ENCODE measurements around the gene THSD4. TPM values are rescaled to one million over a fixed set of nuclear protein-coding genes. Genes with fewer than 3 reads are reported as not detected.

THSD4 gene
- total RNA-seq, 1 experiment from 2014 or later = 0.29 TPM

GRCh38 chr15:71707230-71708050, 592.2 kb downstream of the THSD4 start:
- Mint-ChIP-seq H3K27me3 (ENCODE audit: insufficient read depth, unreplicated experiment) (no peaks in the 10 kb centered on the region), H3K4me1 (ENCODE audit: low read depth, unreplicated experiment) (peaks cover 25% of the 10 kb centered on the region), H3K4me3 (ENCODE audit: unreplicated experiment) (no peak overlapping the region), H3K36me3 (ENCODE audit: insufficient read depth, unreplicated experiment) (no peaks in the 10 kb centered on the region), H3K9me3 (ENCODE audit: unreplicated experiment) (no peaks in the 10 kb centered on the region), H3K27ac (ENCODE audit: unreplicated experiment) (no peak overlapping the region)
- DNase-seq = no peak
- Histone ChIP-seq H3K27me3 (replicated peaks; ENCODE audit: control insufficient read depth, insufficient read depth, low read length) (no peaks in the 10 kb centered on the region), H3K4me3 (ENCODE audit: low read depth, low read length) (no peak overlapping the region), H3K36me3 (ENCODE audit: control insufficient read depth, insufficient read depth, low read length) (no peaks in the 10 kb centered on the region), H3K9me3 (no peaks in the 10 kb centered on the region; the same call in 1 of the 2 replicates), H3K4me1 (peaks cover 14% of the 10 kb centered on the region)
- intact Hi-C loops (cut with micrococcal nuclease; ENCODE audit: unreplicated experiment) = no loop called here
- BruUV-seq (replicated peaks) = no TSS peak
- TF ChIP-seq CTCF (IDR thresholded peaks at IDR 0.05; ENCODE audit: insufficient read depth in 1 of 2, low read depth in 1 of 2, low read length in 1 of 2, severe bottlenecking in 1 of 2, unreplicated experiment in 1 of 2) = no peak
- POLR2A ChIA-PET = no interaction called here
- CTCF ChIA-PET = no interaction called here

- Histone ChIP-seq H3K9me3 (no peaks in the 10 kb centered on the region; the same call in 1 of the 2 replicates), H3K27me3 (replicated peaks; ENCODE audit: control insufficient read depth, insufficient read depth, low read length) (no peaks in the 10 kb centered on the region), H3K4me1 (peaks cover 14% of the 10 kb centered on the region), H3K36me3 (ENCODE audit: control insufficient read depth, insufficient read depth, low read length) (no peaks in the 10 kb centered on the region), H3K4me3 (ENCODE audit: low read depth, low read length) (no peak overlapping the region)
- ChIA-PET POLR2A (no interaction called here), CTCF (no interaction called here)
- no peak for TF ChIP-seq CTCF (IDR thresholded peaks at IDR 0.05; ENCODE audit: insufficient read depth in 1 of 2, low read depth in 1 of 2, low read length in 1 of 2, severe bottlenecking in 1 of 2, unreplicated experiment in 1 of 2)
- no peaks in the 10 kb centered on the region for H3K9me3 Mint-ChIP-seq (ENCODE audit: unreplicated experiment)
- H3K36me3 Mint-ChIP-seq (ENCODE audit: insufficient read depth, unreplicated experiment) = no peaks in the 10 kb centered on the region
- no TSS peak for BruUV-seq (replicated peaks)
- peaks cover 25% of the 10 kb centered on the region for H3K4me1 Mint-ChIP-seq (ENCODE audit: low read depth, unreplicated experiment)
- no peak for DNase-seq
- H3K4me3 Mint-ChIP-seq (ENCODE audit: unreplicated experiment) = no peak overlapping the region
- no peak overlapping the region for H3K27ac Mint-ChIP-seq (ENCODE audit: unreplicated experiment)
- H3K27me3 Mint-ChIP-seq (ENCODE audit: insufficient read depth, unreplicated experiment) = no peaks in the 10 kb centered on the region
- intact Hi-C loops (cut with micrococcal nuclease; ENCODE audit: unreplicated experiment) = no loop called here
Measured at GRCh38 chr15:71708051-71708429, 592.8 kb downstream of the THSD4 start.

- no peak overlapping the region for H3K4me3 Mint-ChIP-seq (ENCODE audit: unreplicated experiment)
- no peak overlapping the region for H3K4me3 ChIP-seq (ENCODE audit: low read depth, low read length)
- H3K4me1 Mint-ChIP-seq (ENCODE audit: low read depth, unreplicated experiment) = peaks cover 25% of the 10 kb centered on the region
- no peaks in the 10 kb centered on the region for H3K9me3 Mint-ChIP-seq (ENCODE audit: unreplicated experiment)
- ChIA-PET CTCF (no interaction called here), POLR2A (no interaction called here)
- peaks cover 14% of the 10 kb centered on the region for H3K4me1 ChIP-seq
- no peaks in the 10 kb centered on the region for H3K36me3 Mint-ChIP-seq (ENCODE audit: insufficient read depth, unreplicated experiment)
- intact Hi-C loops (cut with micrococcal nuclease; ENCODE audit: unreplicated experiment) = no loop called here
- H3K27ac Mint-ChIP-seq (ENCODE audit: unreplicated experiment) = no peak overlapping the region
- H3K9me3 ChIP-seq = no peaks in the 10 kb centered on the region; the same call in 1 of the 2 replicates
- H3K27me3 Mint-ChIP-seq (ENCODE audit: insufficient read depth, unreplicated experiment) = no peaks in the 10 kb centered on the region
- no peaks in the 10 kb centered on the region for H3K36me3 ChIP-seq (ENCODE audit: control insufficient read depth, insufficient read depth, low read length)
- TF ChIP-seq CTCF (IDR thresholded peaks at IDR 0.05; ENCODE audit: insufficient read depth in 1 of 2, low read depth in 1 of 2, low read length in 1 of 2, severe bottlenecking in 1 of 2, unreplicated experiment in 1 of 2) = no peak
- DNase-seq = no peak
- no peaks in the 10 kb centered on the region for H3K27me3 ChIP-seq (replicated peaks; ENCODE audit: control insufficient read depth, insufficient read depth, low read length)
- no TSS peak for BruUV-seq (replicated peaks)
Measured at GRCh38 chr15:71708741-71709140, 593.5 kb downstream of the THSD4 start.
